PC-9 (cell line): ENCODE data around the gene SMTNL2. TPM values are rescaled to one million over a fixed set of nuclear protein-coding genes. Genes with fewer than 3 reads are reported as not detected.
A peak's percentile ranks its signal among the peaks of the same experiment; 100 is the strongest.

Experiments
- BruUV-seq: library from RNA; stranded (reverse); fragments of 400-500 nt; replicated peaks from 2 replicates; lab custom pipeline; 2021; lab: Mats Ljungman, UMichigan
- CTCF ChIA-PET: fragments of 300-600 bp; sonication (Branson Sonifier 250); formaldehyde crosslinking; loops from one replicate; lab custom pipeline; 2022; ENCODE audit warnings: antibody characterized with exemption; lab: Charles Lee
- POLR2A ChIA-PET: fragments of 300-600 bp; sonication (Branson Sonifier 250); formaldehyde crosslinking; loops from one replicate; lab custom pipeline; 2022; ENCODE audit warnings: antibody characterized with exemption; ENCODE audit not compliant: unreplicated experiment; lab: Charles Lee
- DNase-seq, 2 experiments: peaks; one replicate each; pipeline versions ENCODE4 v3.0.0 to v3.0.0-alpha.2; 2015 to 2022; ENCODE audit warnings: mixed read lengths in 1 of 2
- H2AFZ ChIP-seq: fragments of 200-600 bp; sonication (generic); 2 replicates; pipeline ENCODE4 v1.8.1; 2017; ENCODE audit warnings: antibody characterized with exemption
- H3F3A ChIP-seq: fragments of 200-600 bp; sonication (generic); 2 replicates; pipeline ENCODE4 v1.8.1; 2017; ENCODE audit warnings: antibody characterized with exemption, mild to moderate bottlenecking, low read depth; ENCODE audit not compliant: insufficient read depth
- H3K27ac ChIP-seq: fragments of 200-600 bp; sonication (generic); 2 replicates; pipeline ENCODE4 v1.6.1; 2016; ENCODE audit warnings: mixed run types
- H3K27me3 ChIP-seq: fragments of 200-600 bp; sonication (generic); 2 replicates; pipeline ENCODE4 v1.6.1; 2016; ENCODE audit warnings: low read depth, mixed run types; ENCODE audit not compliant: insufficient read depth
- H3K36me3 ChIP-seq: fragments of 200-600 bp; sonication (generic); 2 replicates; pipeline ENCODE4 v1.6.1; 2016; ENCODE audit warnings: low read depth, mixed run types
- H3K4me1 ChIP-seq: fragments of 200-600 bp; sonication (generic); replicated peaks from 2 replicates; pipeline ENCODE4 v1.6.1; 2016; ENCODE audit warnings: mixed run types; ENCODE audit not compliant: insufficient read depth
- H3K4me2 ChIP-seq: fragments of 200-600 bp; sonication (generic); 2 replicates; pipeline ENCODE4 v1.6.1; 2017; ENCODE audit warnings: mixed run types
- H3K4me3 ChIP-seq: fragments of 200-600 bp; sonication (generic); 2 replicates; pipeline ENCODE4 v1.6.1; 2016; ENCODE audit warnings: mixed run types
- H3K79me2 ChIP-seq: fragments of 200-600 bp; sonication (generic); 2 replicates; pipeline ENCODE4 v1.6.1; 2017; ENCODE audit warnings: low read depth, mixed run types
- H3K9me2 ChIP-seq: fragments of 200-600 bp; sonication (generic); 2 replicates; pipeline ENCODE4 v1.8.1; 2017; ENCODE audit warnings: mild to moderate bottlenecking; ENCODE audit not compliant: insufficient read depth
- H3K9me3 ChIP-seq: fragments of 200-600 bp; sonication (generic); 2 replicates; pipeline ENCODE4 v1.8.1; 2016; ENCODE audit warnings: low read depth; ENCODE audit not compliant: insufficient read depth
- H4K20me1 ChIP-seq: fragments of 200-600 bp; sonication (generic); 2 replicates; pipeline ENCODE4 v1.8.1; 2017; ENCODE audit not compliant: insufficient read depth
- CTCF ChIP-seq: fragments of 200-600 bp; sonication (generic); conservative IDR thresholded peaks from 2 replicates; pipeline ENCODE4 v1.6.1; 2017; ENCODE audit warnings: mixed run types, antibody characterized with exemption, mild to moderate bottlenecking, moderate library complexity
- EZH2 ChIP-seq: fragments of 200-600 bp; sonication (generic); IDR thresholded peaks from 2 replicates; pipeline ENCODE4 v1.8.0; 2017; ENCODE audit warnings: antibody characterized with exemption, low read depth
- intact Hi-C: fragments of 100-400 bp; cut with micrococcal nuclease; formaldehyde crosslinking; loops from one replicate; pipeline ENCODE4 v1.10.0; 2022; ENCODE audit not compliant: unreplicated experiment
- total RNA-seq: library from RNA; stranded (reverse); gene quantifications from 2 replicates; pipeline ENCODE4 v1.2.3, GENCODE V29; 2021

SMTNL2 gene
- total RNA-seq, 1 experiment from 2014 or later, result not detected

GRCh38 chr17:4599505-4600281 is 15.4 kb downstream of the SMTNL2 start:
- intact Hi-C loops, result no loop called here
- Histone ChIP-seq H3K9me2 (no peaks in the 10 kb centered on the region), H3F3A (peaks cover 13% of the 10 kb centered on the region; the same call in 1 of the 2 replicates), H3K27ac (no peak overlapping the region), H3K9me3 (no peaks in the 10 kb centered on the region), H3K4me1 (peaks cover 16% of the 10 kb centered on the region), H3K27me3 (peaks cover 31% of the 10 kb centered on the region), H2AFZ (0 out of 2 replicates have a peak overlapping the region, but pooled peaks have one; percentile 5), H3K4me3 (no peak overlapping the region), H3K79me2 (no peaks in the 10 kb centered on the region), H3K4me2 (peak overlapping the region; percentile 37), H3K36me3 (no peaks in the 10 kb centered on the region), H4K20me1 (no peaks in the 10 kb centered on the region)
- peak in 1 of 2 experiments; percentile 73 for DNase-seq
- no TSS peak for BruUV-seq
- CTCF ChIA-PET, result interaction anchor here (0.5 to 0.6 kb wide), 3 partner anchors 25 to 210 kb away, joined by 4 to 7 read pairs (median 6); no protein-coding TSS in a partner anchor
- POLR2A ChIA-PET, result interaction anchor here (0.5 to 0.7 kb wide), 3 partner anchors 22 to 314 kb away, joined by 5 to 17 read pairs (median 8); no protein-coding TSS in a partner anchor
- no peak for TF ChIP-seq CTCF
- TF ChIP-seq EZH2, result no peak

GRCh38 chr17:4600563-4600962 is 16.2 kb downstream of the SMTNL2 start:
- no peak overlapping the region for H3K27ac ChIP-seq
- H3K79me2 ChIP-seq, result no peaks in the 10 kb centered on the region
- no peaks in the 10 kb centered on the region for H3K36me3 ChIP-seq
- ChIA-PET POLR2A (interaction anchor here (0.5 to 0.7 kb wide), 2 partner anchors 23 to 313 kb away, joined by 5 to 8 read pairs; no protein-coding TSS in a partner anchor), CTCF (interaction anchor here (0.5 to 0.6 kb wide), 3 partner anchors 25 to 211 kb away, joined by 4 to 7 read pairs (median 6); no protein-coding TSS in a partner anchor)
- H3K4me1 ChIP-seq, result peaks cover 16% of the 10 kb centered on the region
- peaks cover 13% of the 10 kb centered on the region; the same call in 1 of the 2 replicates for H3F3A ChIP-seq
- no TSS peak for BruUV-seq
- no peaks in the 10 kb centered on the region for H4K20me1 ChIP-seq
- no peaks in the 10 kb centered on the region for H3K9me2 ChIP-seq
- H3K27me3 ChIP-seq, result peaks cover 31% of the 10 kb centered on the region
- peak overlapping the region; percentile 37 for H3K4me2 ChIP-seq
- no peak overlapping the region for H3K4me3 ChIP-seq
- intact Hi-C loops, result no loop called here
- DNase-seq, result no peak
- no peak overlapping the region for H2AFZ ChIP-seq
- H3K9me3 ChIP-seq, result no peaks in the 10 kb centered on the region
- TF ChIP-seq EZH2 (no peak), CTCF (no peak)

GRCh38 chr17:4601326-4601725 is 17.0 kb downstream of the SMTNL2 start:
- Histone ChIP-seq H2AFZ (no peak overlapping the region), H3F3A (peaks cover 13% of the 10 kb centered on the region; the same call in 1 of the 2 replicates), H3K27me3 (peaks cover 31% of the 10 kb centered on the region), H3K9me3 (no peaks in the 10 kb centered on the region), H3K27ac (no peak overlapping the region), H3K9me2 (no peaks in the 10 kb centered on the region), H4K20me1 (no peaks in the 10 kb centered on the region), H3K4me1 (peaks cover 16% of the 10 kb centered on the region), H3K4me3 (no peak overlapping the region), H3K36me3 (no peaks in the 10 kb centered on the region), H3K4me2 (no peak overlapping the region), H3K79me2 (no peaks in the 10 kb centered on the region)
- BruUV-seq, result no TSS peak
- intact Hi-C loops, result no loop called here
- ChIA-PET POLR2A (interaction anchor here (0.6 kb wide), 1 partner anchor 1431 kb away, joined by 3 read pairs; no protein-coding TSS in a partner anchor), CTCF (no interaction called here)
- no peak for DNase-seq
- no peak for TF ChIP-seq CTCF
- no peak for TF ChIP-seq EZH2
